PC-3 (cell line): ENCODE measurements around the gene DNAH7.

Experiments used
- EZH2 ChIP-seq: fragments of 300-600 bp; sonication (generic); IDR thresholded peaks from one replicate; pipeline ENCODE4 v1.6.1; 2017; ENCODE audit warnings: antibody characterized with exemption, mild to moderate bottlenecking, low read length; ENCODE audit not compliant: unreplicated experiment
- TF ChIP-seq, protein P1 (sequence below): fragments of 300-600 bp; sonication (generic); conservative IDR thresholded peaks from 2 replicates; pipeline ENCODE4 v1.5.1; 2017; ENCODE audit warnings: antibody characterized with exemption, low read depth, mild to moderate bottlenecking, low read length

DNA sequence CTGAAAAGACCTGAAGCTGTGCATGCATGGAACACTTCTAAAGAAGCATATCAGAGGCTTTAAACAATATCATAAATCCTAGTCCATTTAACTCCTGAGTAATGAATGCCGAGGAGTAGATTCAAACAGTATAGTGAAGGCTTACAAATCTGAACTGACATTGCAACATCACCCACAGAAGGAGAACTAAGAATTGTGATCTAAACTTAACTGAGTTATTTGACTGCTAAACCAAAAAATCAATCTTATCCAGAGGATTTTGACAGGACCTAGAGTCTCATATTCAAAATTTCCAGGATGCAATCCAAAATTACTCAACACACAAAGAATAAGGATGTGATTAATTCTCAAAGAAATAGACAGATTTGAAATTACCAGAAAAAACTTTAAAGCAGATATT lies 230.6 kb downstream of the DNAH7 start:
- TF ChIP-seq, protein P1, sequence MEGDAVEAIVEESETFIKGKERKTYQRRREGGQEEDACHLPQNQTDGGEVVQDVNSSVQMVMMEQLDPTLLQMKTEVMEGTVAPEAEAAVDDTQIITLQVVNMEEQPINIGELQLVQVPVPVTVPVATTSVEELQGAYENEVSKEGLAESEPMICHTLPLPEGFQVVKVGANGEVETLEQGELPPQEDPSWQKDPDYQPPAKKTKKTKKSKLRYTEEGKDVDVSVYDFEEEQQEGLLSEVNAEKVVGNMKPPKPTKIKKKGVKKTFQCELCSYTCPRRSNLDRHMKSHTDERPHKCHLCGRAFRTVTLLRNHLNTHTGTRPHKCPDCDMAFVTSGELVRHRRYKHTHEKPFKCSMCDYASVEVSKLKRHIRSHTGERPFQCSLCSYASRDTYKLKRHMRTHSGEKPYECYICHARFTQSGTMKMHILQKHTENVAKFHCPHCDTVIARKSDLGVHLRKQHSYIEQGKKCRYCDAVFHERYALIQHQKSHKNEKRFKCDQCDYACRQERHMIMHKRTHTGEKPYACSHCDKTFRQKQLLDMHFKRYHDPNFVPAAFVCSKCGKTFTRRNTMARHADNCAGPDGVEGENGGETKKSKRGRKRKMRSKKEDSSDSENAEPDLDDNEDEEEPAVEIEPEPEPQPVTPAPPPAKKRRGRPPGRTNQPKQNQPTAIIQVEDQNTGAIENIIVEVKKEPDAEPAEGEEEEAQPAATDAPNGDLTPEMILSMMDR, result no peak
- no peak for TF ChIP-seq EZH2
